Measurements from ENCODE around the gene SLCO2A1.

The SLCO2A1 gene

DNA sequence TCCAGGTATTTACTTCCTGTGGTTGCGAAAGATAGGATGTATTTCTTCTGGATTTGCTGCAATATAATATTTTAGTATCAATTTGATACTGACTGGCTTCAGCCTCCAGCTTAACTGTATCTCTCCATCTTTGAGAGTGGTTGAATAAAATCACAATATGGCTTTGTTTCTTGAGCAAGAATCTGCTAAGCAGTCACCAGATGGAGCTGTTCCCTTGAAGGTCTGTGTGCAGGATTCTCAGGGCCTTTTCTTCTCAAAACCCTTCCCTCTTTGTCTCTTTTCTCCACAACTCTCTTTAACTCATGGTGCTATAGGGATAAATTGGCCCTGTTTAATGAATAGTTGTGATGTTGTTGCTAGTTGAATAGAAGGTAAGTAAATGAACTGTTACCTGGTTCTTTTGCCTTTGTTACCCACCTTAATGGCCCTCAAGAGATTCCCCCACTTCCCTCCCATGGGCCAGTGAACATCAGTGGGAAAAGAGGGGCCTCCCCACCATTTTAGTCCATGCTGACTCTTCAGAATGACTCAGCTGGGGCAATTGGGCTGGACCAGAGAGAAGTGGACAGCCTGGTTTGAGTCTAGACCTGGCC, 99.3 kb downstream of the SLCO2A1 start:
- Histone ChIP-seq H3K4me2 (ENCODE audit: low read depth, low read length, poor library complexity, severe bottlenecking) (no peak overlapping the region), H3K79me2 (ENCODE audit: insufficient read depth, low read length) (no peaks in the 10 kb centered on the region), H4K20me1 (ENCODE audit: low read depth, low read length) (no peaks in the 10 kb centered on the region), H3K9me3 (ENCODE audit: insufficient read depth, low read length) (no peaks in the 10 kb centered on the region), H3K36me3 (ENCODE audit: low read length) (no peaks in the 10 kb centered on the region), H3K9ac (ENCODE audit: low read length) (no peak overlapping the region), H3F3A (ENCODE audit: insufficient read depth) (no peaks in the 10 kb centered on the region), H3K27ac (ENCODE audit: low read depth, low read length) (no peak overlapping the region), H3K9me2 (replicated peaks; ENCODE audit: insufficient read depth, low read length) (no peaks in the 10 kb centered on the region), H3K27me3 (ENCODE audit: low read length) (no peaks in the 10 kb centered on the region), H3K4me3 (ENCODE audit: insufficient read depth, low read length, poor library complexity, severe bottlenecking) (no peak overlapping the region), H2AFZ (ENCODE audit: low read depth, low read length, severe bottlenecking) (no peak overlapping the region)
- no peak for TF ChIP-seq EZH2phosphoT487 (conservative IDR thresholded peaks at IDR 0.05; ENCODE audit: low read length)
- TF ChIP-seq, protein P1, sequence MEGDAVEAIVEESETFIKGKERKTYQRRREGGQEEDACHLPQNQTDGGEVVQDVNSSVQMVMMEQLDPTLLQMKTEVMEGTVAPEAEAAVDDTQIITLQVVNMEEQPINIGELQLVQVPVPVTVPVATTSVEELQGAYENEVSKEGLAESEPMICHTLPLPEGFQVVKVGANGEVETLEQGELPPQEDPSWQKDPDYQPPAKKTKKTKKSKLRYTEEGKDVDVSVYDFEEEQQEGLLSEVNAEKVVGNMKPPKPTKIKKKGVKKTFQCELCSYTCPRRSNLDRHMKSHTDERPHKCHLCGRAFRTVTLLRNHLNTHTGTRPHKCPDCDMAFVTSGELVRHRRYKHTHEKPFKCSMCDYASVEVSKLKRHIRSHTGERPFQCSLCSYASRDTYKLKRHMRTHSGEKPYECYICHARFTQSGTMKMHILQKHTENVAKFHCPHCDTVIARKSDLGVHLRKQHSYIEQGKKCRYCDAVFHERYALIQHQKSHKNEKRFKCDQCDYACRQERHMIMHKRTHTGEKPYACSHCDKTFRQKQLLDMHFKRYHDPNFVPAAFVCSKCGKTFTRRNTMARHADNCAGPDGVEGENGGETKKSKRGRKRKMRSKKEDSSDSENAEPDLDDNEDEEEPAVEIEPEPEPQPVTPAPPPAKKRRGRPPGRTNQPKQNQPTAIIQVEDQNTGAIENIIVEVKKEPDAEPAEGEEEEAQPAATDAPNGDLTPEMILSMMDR (IDR thresholded peaks at IDR 0.05; ENCODE audit: insufficient read depth, low read length, poor library complexity, severe bottlenecking) = peak; percentile 25

- H3K9me2 ChIP-seq (replicated peaks; ENCODE audit: insufficient read depth, low read length) = no peaks in the 10 kb centered on the region
- no peak overlapping the region for H2AFZ ChIP-seq (ENCODE audit: low read depth, low read length, severe bottlenecking)
- no peak overlapping the region for H3K27ac ChIP-seq (ENCODE audit: low read depth, low read length)
- H3K9me3 ChIP-seq (ENCODE audit: insufficient read depth, low read length) = no peaks in the 10 kb centered on the region
- H3K4me3 ChIP-seq (ENCODE audit: insufficient read depth, low read length, poor library complexity, severe bottlenecking) = no peak overlapping the region
- no peaks in the 10 kb centered on the region for H3F3A ChIP-seq (ENCODE audit: insufficient read depth)
- TF ChIP-seq, protein P1 (IDR thresholded peaks at IDR 0.05; ENCODE audit: insufficient read depth, low read length, poor library complexity, severe bottlenecking) = no peak
- TF ChIP-seq EZH2phosphoT487 (conservative IDR thresholded peaks at IDR 0.05; ENCODE audit: low read length) = no peak
- H3K36me3 ChIP-seq (ENCODE audit: low read length) = no peaks in the 10 kb centered on the region
- H4K20me1 ChIP-seq (ENCODE audit: low read depth, low read length) = no peaks in the 10 kb centered on the region
- H3K9ac ChIP-seq (ENCODE audit: low read length) = no peak overlapping the region
- H3K27me3 ChIP-seq (ENCODE audit: low read length) = no peaks in the 10 kb centered on the region
- H3K79me2 ChIP-seq (ENCODE audit: insufficient read depth, low read length) = no peaks in the 10 kb centered on the region
- H3K4me2 ChIP-seq (ENCODE audit: low read depth, low read length, poor library complexity, severe bottlenecking) = no peak overlapping the region
Measured at GRCh38 chr3:133928903-133929607, 100.7 kb downstream of the SLCO2A1 start.

- H3K27me3 ChIP-seq (ENCODE audit: low read length) = no peaks in the 10 kb centered on the region
- no peaks in the 10 kb centered on the region for H3K9me3 ChIP-seq (ENCODE audit: insufficient read depth, low read length)
- H3F3A ChIP-seq (ENCODE audit: insufficient read depth) = no peaks in the 10 kb centered on the region
- no peaks in the 10 kb centered on the region for H3K9me2 ChIP-seq (replicated peaks; ENCODE audit: insufficient read depth, low read length)
- H3K4me2 ChIP-seq (ENCODE audit: low read depth, low read length, poor library complexity, severe bottlenecking) = peak overlapping the region; percentile 48
- no peak overlapping the region for H3K9ac ChIP-seq (ENCODE audit: low read length)
- no peak overlapping the region for H3K4me3 ChIP-seq (ENCODE audit: insufficient read depth, low read length, poor library complexity, severe bottlenecking)
- TF ChIP-seq EZH2phosphoT487 (conservative IDR thresholded peaks at IDR 0.05; ENCODE audit: low read length) = 0 out of 2 replicates have a peak, but pooled peaks have one; percentile 82
- TF ChIP-seq, protein P1 (IDR thresholded peaks at IDR 0.05; ENCODE audit: insufficient read depth, low read length, poor library complexity, severe bottlenecking) = no peak
- H2AFZ ChIP-seq (ENCODE audit: low read depth, low read length, severe bottlenecking) = no peak overlapping the region
- no peaks in the 10 kb centered on the region for H4K20me1 ChIP-seq (ENCODE audit: low read depth, low read length)
- H3K79me2 ChIP-seq (ENCODE audit: insufficient read depth, low read length) = no peaks in the 10 kb centered on the region
- H3K36me3 ChIP-seq (ENCODE audit: low read length) = no peaks in the 10 kb centered on the region
- H3K27ac ChIP-seq (ENCODE audit: low read depth, low read length) = no peak overlapping the region
Measured at GRCh38 chr3:133928136-133928893, 101.4 kb downstream of the SLCO2A1 start.

Measured in SU-DHL-6 (cell line).